Stimulated activated CD8-positive, alpha-beta memory T cell treated with anti-CD3 and anti-CD28 coated beads, Interleukin-4, amount 100 ng/mL, for 24 hours (primary cell): Measurements from ENCODE around the gene PTER.

Experiments used
- DNase-seq: peaks from one replicate; pipeline ENCODE4 v3.0.0-alpha.2; 2020; ENCODE audit warnings: low read depth

PTER gene

DNA sequence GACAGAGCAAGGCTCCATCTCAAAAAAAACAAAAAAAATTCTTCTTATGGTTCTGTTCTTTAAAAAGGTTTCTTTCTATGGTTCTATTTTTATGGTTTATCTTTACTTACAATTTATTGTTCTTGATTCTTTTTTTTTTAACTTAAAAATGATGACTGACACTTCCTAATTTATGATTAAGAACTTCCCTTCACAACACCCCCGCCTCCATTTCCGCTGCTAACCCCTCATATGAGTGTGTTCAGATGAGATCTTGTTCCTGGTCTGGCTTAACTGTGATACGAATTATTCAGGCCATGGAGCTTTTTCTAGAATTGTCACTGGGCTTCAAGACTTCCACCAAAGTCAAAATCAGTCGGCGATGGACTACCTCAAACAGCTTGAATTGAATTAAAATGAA lies 33.9 kb downstream of the PTER start:
- DNase-seq: peak; percentile 11

DNA sequence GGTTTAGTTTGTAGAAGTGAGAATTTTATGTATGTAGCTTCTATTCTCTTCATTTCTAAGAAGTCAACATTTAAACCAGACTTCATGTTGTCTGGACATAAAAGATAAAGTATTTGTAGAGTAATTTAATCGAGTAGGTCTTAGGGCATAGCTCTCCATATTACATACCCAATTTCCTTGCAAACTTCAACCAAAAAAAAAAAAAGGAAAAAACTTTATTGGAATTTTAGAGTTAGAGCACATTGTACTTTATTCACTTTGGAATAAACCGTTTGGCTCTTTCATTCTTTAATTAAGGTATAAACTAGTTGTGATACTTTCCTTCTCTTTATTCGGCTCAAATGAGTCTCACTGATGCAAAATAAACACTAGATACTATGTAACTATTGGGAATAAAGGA lies 36.0 kb downstream of the PTER start:
- no peak for DNase-seq

DNA sequence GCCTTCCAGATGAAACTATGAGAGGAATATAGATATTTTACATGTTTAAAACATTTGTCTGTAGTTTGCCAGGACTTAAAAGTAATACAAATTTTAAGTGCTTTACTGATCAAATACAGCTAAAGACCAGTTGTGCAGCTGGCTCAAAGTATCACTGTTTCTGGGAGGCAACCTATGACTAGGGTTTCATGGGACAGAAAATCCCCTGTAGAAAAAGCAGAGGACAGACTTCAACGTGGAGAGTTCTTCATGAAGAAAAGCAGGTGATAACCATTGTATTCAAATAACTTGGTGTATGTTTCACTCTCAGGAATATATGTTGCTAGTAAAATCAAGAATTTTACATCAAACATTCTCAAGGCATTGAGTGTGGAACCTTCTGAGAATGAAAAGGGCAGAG lies 40.9 kb downstream of the PTER start:
- DNase-seq: no peak

DNA sequence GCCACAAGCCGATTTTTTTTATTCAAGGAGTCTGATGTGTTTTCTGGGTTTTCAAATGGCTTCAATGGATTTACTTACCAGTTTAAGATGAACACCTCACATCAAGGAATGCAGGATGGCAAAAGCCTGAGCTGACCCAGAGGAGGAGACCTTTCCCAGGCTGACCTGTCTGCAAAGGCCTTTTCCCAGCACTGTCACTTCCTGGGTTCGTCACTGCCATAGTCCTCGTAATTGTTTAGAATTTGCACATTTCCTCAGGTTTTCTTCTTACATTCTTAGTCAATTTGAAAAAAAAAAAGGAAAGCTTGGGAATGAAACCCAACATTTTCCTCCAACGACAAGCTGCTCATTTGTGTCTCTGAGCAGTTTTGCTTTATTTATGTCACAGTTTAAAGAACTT lies 42.0 kb downstream of the PTER start:
- no peak for DNase-seq

DNA sequence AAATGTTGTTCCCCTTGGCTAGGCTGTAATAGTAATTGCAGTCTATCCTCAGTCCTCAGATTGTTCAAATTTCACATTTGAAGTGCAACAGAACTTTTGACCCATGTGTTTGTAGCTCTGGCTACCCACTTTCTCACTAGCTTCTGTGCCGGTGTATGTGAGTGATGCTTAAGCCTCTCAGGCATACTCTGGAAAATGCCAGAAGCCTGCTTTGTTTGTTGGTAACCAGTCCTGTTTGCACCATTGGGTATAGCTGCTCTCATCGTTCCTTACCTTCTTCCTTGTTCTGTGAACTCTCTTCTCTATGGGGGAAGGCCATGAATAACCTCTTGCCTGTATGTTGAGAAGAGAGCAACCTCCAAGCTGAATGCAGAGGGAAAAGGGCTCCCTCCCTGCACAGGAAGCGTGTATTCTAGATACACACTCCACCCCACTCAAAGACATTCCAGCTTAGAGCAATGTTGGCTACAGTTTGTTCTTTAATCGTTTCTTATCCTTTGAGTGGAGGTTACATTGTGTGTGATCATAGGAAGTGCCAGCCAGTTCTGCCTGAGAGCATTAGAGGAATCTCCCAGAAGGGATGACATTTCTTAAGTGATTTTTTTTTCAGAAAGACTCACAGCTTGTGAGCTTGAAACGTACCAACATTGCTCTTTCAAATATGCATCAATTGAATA lies 44.4 kb downstream of the PTER start:
- no peak for DNase-seq

DNA sequence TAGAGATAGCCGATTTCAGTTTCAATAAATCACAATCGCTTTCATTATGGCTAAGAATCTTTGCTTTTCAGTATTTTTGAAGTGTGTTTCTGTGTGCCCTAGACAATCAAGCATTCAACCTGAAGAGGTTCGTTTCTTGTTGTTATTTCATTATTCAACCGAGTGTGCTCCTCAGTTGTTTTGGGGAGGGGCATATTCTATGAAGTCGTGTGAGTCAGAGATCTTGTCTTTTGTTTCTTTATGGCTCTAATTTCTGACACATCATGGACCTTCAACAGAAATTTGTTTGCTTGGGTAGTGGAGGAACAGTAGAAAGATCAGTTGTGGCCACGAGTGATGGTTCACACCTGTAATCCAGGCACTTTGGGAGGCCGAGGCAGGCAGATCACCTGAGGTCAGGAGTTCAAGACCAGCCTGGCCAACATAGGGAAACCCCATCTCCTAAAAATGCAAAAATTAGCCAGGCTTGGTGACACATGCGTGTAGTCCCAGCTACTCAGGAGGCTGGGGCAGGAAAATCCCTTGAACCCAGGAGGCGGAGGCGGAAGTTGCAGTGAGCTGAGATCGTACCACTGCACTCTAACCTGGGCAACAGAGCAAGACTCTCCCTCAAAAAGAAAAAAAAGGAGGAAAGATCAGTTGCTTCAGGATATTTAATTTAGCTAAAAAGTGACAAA lies 46.6 kb downstream of the PTER start:
- DNase-seq: no peak

DNA sequence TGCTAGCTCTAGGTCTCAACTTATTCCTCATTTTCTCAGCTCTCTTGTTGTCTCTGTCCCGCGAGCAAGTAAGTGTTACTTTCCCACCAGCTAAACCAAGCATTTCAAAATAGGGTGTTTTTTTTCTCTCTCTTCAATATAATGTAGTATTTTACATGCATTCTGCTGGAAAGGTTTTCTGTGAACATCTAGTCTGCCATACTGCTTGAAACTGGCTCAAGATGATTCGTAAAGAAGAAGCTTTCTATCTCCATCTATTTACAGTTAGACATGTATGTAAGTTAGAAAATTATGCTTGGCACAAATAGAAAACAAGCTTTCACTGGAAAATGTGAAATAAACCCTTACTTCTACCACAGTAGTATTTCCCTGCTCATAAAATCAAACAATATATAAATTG lies 53.7 kb downstream of the PTER start:
- no peak for DNase-seq

DNA sequence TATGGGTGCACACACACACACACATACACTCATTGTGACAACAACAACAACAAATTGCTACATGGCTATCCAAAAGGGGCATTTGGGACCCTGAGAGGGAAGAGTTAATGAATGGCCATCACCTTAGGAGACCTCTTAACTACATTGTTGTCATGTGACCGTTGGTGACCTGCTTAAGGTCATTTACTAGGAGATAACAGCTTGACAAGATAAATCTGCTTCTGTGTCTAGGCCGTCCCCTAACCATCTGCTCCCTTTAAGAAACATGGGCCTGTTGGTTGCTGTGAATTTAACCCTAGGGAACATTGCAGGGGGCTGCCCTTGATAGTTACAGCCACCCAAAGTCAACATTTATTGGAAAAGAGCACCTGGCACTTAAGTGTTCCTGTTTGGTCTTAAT lies 55.1 kb downstream of the PTER start:
- no peak for DNase-seq

DNA sequence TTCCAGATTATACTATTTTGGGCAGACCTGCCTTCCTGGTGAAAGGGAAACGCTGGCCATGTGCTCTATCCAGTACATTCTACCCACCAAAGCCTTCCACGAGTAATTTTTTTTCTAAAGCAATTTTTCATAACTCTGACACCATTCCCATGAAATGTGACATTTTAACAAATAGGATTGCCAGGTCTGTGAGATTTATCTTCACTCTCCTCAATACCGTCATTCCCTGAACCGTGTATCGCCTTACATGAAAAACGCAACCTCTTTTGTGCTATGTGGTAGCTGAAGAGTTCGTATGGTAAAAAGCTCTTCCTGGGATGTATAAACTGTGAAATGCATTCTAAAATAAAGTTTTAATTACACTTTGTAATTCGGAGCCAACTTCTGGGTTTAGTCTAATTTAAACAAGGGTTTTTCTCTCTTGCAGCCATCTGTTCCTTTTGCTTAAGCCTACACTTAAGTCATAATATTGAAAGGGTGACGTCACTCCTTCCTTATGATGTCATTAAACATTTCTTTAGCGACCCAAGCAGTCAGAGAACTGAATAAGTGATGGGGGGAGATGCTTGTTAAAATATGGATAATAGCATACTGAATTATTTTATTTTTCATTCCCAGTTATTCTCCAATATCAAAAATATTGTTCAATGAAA lies 57.2 kb downstream of the PTER start:
- DNase-seq: no peak

DNA sequence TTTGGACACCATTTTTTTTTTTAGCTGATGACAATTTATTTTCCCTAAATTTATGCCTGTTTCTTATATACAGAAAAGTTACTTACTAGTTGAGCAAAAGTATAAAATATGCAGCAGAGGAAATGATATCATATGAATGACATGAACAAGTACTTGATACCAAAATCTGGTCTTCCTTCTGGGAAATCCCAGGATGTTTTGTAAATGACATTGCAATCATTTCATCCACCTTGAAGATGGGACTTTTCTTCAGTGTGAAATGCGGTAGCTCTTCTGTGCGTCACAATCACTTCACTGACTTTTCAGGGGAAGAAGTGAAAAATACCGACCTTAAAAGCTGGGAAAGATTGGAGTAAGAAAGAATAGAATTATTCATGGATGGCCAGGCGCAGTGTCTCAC lies 61.1 kb downstream of the PTER start:
- no peak for DNase-seq

DNA sequence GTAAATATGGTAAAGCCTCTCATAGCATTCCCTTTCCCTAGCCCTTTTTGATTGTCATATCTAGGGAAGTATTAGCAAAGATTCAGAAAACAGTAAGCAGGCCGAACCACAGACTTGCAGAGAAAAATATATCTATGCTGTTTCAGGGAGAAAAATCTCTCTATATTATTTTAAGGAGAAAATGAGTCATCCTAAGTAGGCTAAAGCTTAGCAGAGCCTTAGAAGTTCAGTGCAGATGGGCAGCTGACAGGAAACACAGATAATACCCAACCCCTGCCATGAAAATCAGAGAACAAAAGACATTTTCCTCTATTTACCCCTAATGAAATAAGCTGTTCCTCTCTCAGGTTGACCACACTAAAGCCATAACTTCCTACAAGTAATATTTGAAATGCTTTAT lies 68.4 kb downstream of the PTER start:
- no peak for DNase-seq

DNA sequence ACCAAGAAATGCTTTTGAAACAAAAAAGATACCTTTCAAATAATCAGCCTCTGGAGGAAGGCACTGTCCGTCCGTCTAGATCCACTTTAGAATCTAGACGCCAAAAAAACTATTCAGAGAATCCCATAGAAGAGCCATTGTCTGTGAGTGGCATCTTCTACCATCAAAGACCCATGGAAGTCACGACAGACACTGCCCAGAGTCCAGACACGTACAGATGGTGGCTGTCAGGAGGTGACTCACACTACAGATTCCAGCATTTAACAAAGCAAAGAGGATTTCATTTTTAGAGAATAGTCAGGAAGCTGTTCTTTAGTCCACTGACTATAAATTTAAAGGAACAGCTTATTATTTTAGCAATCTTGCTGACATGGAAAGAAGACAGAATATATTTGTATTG lies 73.2 kb downstream of the PTER start:
- DNase-seq: no peak

DNA sequence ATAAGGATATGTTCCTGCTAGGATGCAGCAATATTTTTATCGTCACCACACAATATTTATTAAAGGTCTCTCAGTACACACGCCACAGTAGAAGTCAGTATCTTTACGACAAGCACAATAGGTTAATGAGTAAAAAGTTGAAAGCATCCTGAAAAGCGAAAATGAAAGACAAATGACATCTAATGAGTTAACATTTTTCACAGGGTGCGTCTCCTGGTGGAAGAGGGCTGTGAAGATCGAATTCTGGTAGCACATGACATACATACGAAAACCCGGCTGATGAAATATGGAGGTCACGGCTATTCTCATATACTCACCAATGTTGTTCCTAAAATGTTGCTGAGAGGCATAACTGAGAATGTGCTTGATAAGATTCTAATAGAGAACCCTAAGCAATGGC lies 74.0 kb downstream of the PTER start:
- no peak for DNase-seq

DNA sequence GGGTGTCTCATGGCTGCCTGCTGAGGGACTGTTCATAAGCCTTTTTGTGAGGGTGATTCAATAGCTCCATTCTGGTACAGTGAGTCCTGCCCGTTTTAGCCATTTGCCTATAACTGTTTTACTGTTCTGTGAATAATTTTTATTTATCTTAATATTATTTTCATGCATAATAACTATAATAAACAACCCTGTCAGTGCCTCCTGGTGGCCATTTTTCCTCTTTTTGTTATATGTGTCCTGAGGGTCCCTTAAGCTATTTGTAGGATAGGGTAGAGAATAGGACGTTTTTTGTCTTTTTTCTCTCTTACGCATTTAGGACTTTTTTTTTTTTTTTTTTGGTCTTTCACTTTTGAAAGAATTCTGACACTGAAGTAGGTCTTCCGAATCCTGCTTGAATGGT lies 82.0 kb downstream of the PTER start:
- DNase-seq: no peak

DNA sequence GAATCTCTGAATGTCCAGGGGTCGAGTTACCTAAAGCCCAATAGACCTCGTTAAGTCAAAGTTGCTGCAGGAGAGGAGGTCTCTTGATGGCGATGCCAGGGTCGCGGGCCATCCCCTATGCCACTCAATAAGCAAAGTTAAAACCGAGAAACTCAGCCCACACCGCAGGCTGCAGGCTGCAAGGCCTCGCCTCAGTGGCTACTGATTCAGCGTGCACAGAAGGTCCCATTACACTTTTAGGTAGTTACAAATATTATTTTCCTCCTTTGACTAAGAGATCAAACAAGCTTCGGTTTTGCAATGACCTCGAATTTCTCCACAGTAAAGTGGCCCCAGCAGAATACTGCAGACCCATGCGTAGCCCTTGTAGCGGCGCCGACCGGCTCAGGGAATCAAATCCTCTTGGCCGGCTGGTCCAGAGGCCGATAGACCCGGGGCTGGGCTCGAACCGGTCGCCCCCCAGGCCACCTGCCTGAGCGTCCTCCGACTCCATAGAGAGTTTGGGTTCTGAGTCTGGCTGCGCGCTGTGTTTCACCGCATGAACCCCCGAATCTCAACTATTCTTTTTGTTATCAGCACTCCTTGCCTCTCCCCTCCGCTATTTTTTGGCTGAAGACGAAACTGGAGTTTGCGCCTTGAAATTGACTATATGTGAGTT lies 82.6 kb downstream of the PTER start:
- DNase-seq: no peak

DNA sequence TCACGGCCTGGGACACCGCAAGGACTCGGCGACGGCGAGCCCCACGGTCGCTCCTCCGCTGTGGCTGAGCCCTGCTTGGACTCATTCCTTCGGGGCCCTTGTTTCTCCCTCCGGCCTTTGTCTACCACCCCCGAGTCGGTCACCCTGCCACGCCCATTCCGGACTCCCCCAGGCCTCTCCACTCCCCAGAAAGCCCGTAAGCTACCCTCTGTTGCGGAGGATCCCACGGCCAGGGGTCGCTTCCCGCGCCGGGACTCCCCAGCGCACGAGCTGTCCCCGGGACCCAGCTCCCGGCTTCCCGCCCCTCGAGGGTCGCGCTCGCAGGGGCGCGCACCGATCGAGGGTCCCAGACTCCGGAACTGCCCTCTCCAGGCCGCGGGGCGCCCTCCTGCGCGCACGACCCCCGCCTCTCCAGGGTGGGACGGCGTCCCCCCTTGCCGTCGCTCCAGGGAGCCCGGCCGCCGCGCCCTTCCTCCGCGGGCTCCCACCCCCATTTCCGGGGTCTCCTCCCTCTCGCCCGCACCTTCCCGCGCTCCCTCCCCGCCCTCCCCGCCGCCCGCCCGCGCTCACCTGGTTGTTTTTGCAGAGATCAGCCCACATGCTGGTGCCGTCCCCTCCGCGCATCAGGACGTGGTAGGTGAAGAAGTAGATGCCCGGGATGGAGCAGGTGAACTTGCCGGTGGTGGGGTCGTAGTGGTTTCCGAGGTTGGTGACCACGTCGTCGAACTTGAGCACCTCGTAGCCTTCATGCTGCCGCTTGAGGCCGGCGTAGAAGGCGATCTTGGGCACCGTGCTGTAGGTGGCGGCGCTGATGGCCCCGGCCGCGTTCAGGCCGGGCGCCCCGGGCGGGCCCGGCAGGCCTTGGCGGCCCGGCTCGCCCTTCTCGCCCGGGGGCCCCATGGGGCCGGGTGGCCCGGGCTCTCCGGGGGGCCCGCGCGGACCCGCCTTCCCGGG lies 83.4 kb downstream of the PTER start:
- no peak for DNase-seq

DNA sequence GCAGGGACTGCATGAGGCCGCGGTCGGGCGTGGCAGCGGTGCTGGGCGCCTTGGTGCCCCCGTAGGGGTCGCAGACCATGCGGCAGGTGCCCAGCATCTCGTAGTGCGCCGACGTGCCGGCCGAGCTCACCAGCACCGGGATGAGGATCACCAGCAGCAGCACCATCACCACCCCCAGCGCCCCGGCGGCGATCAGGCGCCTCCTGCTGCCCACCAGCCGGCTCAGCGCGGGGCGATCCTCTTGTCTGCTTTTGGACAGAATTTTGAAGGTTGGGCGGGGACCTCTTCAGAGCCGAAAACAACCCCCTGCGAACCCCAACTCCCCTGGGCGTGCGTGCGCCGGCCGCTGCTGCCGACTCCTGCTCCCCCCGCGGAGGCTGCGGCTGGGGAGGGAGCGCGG lies 84.1 kb downstream of the PTER start:
- DNase-seq: no peak

DNA sequence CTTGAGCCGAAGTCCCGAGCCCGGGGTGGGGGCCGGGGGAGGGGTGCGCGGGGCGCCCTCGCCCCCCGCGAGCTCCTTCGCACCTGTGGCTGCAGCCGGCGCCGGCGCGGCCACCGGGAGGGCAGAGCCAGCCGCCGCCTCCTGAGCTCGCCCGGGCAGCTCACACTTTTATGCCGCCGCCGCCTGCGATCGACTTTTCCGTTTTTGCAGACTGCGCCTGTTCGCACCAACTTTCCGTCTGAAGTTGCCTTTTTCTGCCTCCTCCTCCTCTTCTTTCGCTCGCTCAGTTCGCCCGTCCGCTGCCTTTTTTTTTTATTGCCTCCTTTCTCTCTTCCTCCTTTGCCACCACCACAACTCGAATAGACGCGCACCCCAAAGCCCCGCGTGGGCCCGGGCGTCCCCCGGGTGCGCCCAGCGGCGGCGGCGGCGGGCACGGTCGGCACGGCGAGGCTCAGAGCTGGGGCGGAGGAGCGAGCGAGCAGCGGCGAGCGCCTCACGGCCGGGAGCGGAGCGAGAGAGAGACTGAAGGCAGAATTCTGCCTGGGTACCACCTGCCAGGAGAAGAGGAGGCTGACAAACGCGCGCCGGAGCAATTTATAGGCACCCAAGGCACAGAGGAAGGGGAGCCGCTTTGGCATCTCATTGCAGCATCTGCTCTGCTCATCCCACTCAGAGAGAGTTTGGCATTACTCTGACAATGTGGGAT lies 84.7 kb downstream of the PTER start, which contains the start of gene C1QL3:
C1QL3 (minus strand) TSS at position 569 of the 706 bp plus-strand sequence. CDS start 814 bp downstream, outside the sequence.
- DNase-seq: no peak

DNA sequence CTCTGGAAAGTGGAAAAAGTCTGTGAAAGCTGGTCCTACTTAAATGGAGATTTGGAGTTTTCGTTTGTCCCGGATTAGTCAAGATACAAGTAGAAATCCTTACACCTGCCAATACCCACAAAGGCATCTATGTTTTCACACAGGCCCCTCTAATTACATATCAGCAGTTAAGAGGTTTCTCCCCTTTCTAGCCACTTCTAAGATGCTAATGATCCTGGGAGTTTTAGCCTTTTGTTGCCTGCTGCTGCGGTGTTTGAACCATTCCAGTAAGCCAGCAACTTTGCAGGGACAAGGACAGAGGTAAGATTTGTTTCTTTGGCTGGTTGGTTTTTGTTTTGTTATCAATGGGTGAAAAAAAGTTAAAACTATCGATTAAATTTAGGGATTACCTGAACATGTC lies 90.6 kb downstream of the PTER start:
- DNase-seq: no peak

DNA sequence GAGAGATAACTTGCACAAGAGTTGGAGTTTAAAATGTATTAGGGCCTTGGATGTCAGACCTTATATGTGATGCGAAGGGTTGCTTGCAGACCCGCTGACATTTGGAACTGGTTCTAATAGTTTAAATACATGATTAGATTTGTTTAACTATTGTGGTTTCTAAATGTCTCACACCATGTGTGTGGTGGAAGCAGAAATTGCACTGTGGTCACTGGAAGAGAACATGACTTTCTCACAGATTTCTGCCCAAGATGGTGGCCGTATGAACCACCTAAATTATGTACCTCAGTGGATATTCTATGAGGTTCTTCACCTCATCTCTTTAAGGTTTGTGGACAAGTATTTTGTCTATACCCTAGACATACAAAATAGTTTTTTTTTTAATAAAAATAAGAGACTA lies 93.0 kb downstream of the PTER start:
- DNase-seq: no peak

DNA sequence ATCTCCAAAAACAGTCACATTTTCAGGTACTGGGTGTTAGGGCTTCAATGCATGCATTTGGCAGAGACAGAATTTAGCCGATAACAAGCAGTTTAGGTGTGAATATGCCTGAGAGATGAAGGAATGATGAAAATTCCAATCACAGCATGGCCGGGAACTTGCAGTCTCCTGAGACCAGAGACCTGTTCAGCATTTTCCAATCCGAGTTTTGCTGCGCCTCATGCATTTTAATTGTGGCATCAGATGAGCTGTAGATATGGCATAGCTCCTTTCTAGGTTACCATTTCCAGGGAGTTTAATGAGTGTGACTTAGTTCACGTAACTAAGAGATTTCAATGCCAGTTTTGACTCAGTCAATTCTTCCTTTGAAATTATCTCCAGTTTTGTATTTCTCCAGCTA lies 99.3 kb downstream of the PTER start:
- DNase-seq: no peak
